Measurements from ENCODE around the gene CDR2L.
"Not testable (repeated sequence)": the region's sequence is repeated elsewhere in the genome, so short reads cannot be mapped to it uniquely, and the experiment has no call there.

CDR2L gene

DNA sequence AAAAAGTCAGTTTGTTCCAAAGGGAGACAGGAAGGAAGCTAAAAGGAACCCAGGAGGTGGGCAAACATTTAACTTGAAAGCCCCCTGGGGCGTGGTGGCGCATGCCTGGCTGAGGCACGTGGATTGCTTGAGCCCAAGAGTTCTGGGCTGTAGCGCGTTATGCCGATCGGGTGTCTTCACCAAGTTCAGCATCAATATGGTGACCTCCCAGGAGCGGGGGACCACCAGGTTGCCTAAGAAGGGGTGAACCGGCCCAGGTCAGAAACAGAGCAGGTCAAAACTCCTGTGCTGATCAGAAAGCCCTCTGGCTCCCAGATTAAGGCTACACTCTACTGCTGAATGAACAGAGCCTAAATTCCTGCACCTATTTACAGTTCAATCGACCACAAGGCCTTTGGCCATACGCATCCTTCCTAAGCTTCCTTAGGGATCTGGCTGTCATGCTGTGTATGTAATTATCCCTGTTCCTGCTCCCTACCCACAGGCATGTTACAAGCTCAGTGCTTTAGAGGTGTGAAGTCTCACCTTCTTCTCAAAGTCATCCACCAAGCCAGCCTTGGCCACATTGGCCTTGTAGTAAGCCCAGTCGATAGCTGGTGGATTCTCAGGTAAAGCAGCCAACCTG is 54.3 kb downstream of the CDR2L start:
- Histone ChIP-seq H3K27me3 (no peaks in the 10 kb centered on the region), H3K4me3 (no peak overlapping the region), H3K9me3 (no peaks in the 10 kb centered on the region), H3K27ac (no peak overlapping the region), H3K4me1 (peaks cover 0 to 14% (median 7%) of the 10 kb centered on the region in 4 donors), H3K36me3 (peaks cover 38 to 48% (median 40%) of the 10 kb centered on the region in 3 donors)
- intact Hi-C loops (cut with DNase I; ENCODE audit: low total_unique reads) = no loop called here
- TF ChIP-seq, protein P1, sequence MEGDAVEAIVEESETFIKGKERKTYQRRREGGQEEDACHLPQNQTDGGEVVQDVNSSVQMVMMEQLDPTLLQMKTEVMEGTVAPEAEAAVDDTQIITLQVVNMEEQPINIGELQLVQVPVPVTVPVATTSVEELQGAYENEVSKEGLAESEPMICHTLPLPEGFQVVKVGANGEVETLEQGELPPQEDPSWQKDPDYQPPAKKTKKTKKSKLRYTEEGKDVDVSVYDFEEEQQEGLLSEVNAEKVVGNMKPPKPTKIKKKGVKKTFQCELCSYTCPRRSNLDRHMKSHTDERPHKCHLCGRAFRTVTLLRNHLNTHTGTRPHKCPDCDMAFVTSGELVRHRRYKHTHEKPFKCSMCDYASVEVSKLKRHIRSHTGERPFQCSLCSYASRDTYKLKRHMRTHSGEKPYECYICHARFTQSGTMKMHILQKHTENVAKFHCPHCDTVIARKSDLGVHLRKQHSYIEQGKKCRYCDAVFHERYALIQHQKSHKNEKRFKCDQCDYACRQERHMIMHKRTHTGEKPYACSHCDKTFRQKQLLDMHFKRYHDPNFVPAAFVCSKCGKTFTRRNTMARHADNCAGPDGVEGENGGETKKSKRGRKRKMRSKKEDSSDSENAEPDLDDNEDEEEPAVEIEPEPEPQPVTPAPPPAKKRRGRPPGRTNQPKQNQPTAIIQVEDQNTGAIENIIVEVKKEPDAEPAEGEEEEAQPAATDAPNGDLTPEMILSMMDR (IDR thresholded peaks at IDR 0.05) = no peak
- DNase-seq = peak in 1 of 2 donors; percentile 44

DNA sequence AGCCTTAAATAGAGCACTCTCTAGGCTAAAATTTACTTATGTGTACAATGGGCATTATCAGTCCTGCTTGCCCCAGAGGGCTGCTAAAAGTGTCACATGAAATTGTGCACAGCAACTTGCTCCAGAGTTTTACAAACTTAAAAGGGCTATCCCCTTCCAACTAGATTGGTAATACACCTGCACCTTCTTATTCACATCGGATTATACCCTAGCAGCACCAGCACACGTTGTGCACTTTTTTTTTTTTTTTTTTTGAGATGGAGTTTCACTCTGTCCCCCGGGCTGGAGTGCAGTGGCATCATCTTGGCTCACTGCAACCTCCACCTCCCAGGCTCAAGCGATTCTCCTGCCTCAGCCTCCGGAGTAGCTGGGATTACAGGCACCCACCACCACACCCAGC is 56.4 kb downstream of the CDR2L start:
- H3K27ac ChIP-seq; H3K27me3 ChIP-seq; intact Hi-C loops (cut with DNase I; ENCODE audit: low total_unique reads); H3K4me3 ChIP-seq; H3K9me3 ChIP-seq; DNase-seq: not testable (repeated sequence)
- H3K36me3 ChIP-seq = peaks cover 33 to 39% (median 33%) of the 10 kb centered on the region in 3 donors
- H3K4me1 ChIP-seq = peaks cover 0 to 27% (median 18%) of the 10 kb centered on the region in 4 donors

DNA sequence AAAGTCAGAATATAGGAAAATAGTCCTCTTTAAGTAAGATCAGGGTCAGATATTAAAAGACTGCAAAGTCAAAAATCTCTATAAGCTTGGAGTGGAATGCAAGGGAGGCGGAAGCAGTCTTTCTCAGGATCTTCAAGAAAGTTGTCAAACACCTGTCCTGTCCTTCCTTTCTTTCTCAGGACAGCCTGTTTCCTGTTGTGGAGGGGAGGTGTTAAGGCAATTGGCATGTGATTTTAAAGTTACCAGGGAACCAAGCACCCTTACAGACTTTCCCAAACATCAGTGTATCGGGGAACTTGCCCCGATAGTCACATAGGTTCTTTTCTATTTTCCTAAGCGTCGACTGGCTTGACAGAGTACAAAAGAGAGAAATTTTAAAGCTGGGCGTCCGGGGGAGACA is 57.3 kb downstream of the CDR2L start:
- no peak for DNase-seq
- Histone ChIP-seq H3K4me1 (peaks cover 0 to 32% (median 23%) of the 10 kb centered on the region in 4 donors), H3K27me3 (no peaks in the 10 kb centered on the region), H3K9me3 (no peaks in the 10 kb centered on the region), H3K27ac (no peak overlapping the region), H3K36me3 (peaks cover 24 to 30% (median 26%) of the 10 kb centered on the region in 3 donors), H3K4me3 (no peak overlapping the region)
- TF ChIP-seq, protein P1 (IDR thresholded peaks at IDR 0.05) = no peak
- intact Hi-C loops (cut with DNase I; ENCODE audit: low total_unique reads) = no loop called here

DNA sequence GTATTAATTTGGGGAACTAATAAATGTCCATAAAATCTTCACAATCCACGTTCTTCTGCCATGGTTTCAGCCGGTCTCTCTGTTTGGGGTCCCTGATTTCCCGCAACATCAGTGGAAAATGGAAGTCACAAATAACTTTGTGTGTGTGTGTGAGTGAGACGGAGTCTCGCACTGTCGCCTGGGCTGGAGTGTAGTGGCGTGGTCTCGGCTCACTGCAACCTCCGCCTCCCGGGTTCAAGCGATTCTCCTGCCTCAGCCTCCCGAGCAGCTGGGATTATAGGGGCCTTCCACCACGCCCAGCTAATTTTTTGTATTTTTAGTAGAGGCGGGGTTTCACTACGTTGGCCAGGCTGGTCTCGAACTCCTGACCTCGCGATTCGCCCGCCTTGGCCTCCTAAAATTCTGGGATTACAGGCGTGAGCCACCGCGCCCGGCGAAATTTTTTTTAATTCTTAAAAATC is 58.5 kb downstream of the CDR2L start:
- Histone ChIP-seq H3K36me3 (peaks cover 12 to 28% (median 22%) of the 10 kb centered on the region in 3 donors), H3K4me3 (peak overlapping the region; percentile 82 to 94), H3K4me1 (peaks cover 0 to 32% (median 23%) of the 10 kb centered on the region in 4 donors), H3K27ac (peak overlapping the region; percentile 97 to 99)
- H3K9me3 ChIP-seq; H3K27me3 ChIP-seq; DNase-seq; intact Hi-C loops (cut with DNase I; ENCODE audit: low total_unique reads): not testable (repeated sequence)
- TF ChIP-seq, protein P1 (IDR thresholded peaks at IDR 0.05) = peak in 1 of 2 experiments; percentile 7

DNA sequence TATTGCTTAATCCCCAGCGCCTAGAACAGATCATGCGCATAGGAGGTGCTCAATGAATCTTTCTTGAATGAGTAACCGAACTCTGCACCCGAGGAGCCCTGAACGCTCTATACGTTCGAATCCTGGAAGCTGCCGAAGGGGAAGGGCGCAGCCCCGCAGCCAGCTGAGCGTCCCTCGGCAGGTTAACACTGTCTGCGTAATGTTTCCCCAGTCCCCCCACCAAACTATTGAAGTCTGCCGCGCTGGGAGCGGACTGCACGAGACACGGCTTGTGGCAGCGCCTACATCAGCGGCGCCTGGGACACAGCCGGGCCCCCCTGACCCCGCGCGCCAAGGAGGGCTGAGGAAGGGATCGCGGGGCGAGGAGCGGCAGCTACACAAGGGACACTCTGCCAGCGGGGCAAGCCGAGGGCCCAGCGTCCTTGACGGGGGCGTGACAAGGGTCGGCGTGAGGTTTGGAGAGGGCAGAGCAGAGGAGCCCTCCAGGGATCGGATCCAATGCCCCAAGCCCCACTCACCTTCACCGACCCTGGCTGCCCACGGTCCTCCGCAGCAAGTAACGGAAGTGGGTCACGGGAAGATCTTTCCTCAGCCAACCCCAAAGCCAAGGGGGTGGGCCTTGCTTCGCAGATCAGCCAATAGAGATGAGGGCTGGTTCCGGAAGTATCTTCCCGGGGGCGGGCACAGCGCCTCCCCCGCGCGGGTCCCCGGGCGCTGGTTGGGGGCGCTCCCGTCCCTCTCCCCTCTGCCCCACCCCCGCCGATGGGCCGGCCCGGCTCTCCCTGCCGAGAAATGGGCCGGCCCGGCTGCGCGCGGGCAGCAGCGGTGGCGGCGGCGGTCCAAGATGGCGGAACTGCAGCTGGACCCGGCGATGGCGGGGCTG is 59.2 kb downstream of the CDR2L start, which contains the start of the genes ATP5PD and KCTD2:
ATP5PD (minus strand) TSS at position 563 of the 883 bp plus-strand sequence. CDS start 4,319 bp downstream, outside the sequence.
KCTD2 (plus strand) TSS at position 819 of the 883 bp plus-strand sequence; CDS start at position 845, 26 bp downstream.
- Histone ChIP-seq H3K9me3 (no peaks in the 10 kb centered on the region), H3K27me3 (no peaks in the 10 kb centered on the region), H3K36me3 (peaks cover 7 to 22% (median 17%) of the 10 kb centered on the region in 3 donors), H3K27ac (peak within 1 kb of the TSS; percentile 97 to 99), H3K4me1 (peaks cover 0 to 32% (median 23%) of the 10 kb centered on the region in 4 donors), H3K4me3 (peak within 1 kb of the TSS; percentile 82 to 94)
- peak; percentile 96 to 99 for DNase-seq
- intact Hi-C loops (cut with DNase I; ENCODE audit: low total_unique reads) = no loop called here
- TF ChIP-seq, protein P1 (IDR thresholded peaks at IDR 0.05) = peak in 1 of 2 experiments; percentile 21
